ENCODE data around the gene OSGEP. TPM values are rescaled to one million over a fixed set of nuclear protein-coding genes. Genes with fewer than 3 reads are reported as not detected.
A peak's percentile ranks its signal among the peaks of the same experiment; 100 is the strongest.

Gene OSGEP
- total RNA-seq, 2 experiments from 2014 or later = 49.2 to 52.9 TPM

GRCh38 chr14:20428802-20429201 is 25.8 kb downstream of the OSGEP start:
- Histone ChIP-seq H3K36me3 (ENCODE audit: insufficient read depth, low read length) (no peaks in the 10 kb centered on the region), H3K4me3 (ENCODE audit: low read length) (no peak overlapping the region), H3K9me3 (ENCODE audit: control insufficient read depth in 1 of 2, insufficient read depth in 1 of 2, low read length in 2 of 2) (no peaks in the 10 kb centered on the region), H3K27me3 (ENCODE audit: control insufficient read depth in 1 of 2, insufficient read depth in 2 of 2, low read length in 2 of 2) (no peaks in the 10 kb centered on the region), H3K4me1 (ENCODE audit: insufficient read depth, low read length) (peaks cover 29% of the 10 kb centered on the region), H3K27ac (ENCODE audit: low read depth in 1 of 2, low read length in 2 of 2) (no peak overlapping the region)
- ChIA-PET CTCF (no interaction called here), POLR2A (interaction anchor here (1.3 kb wide), 1 partner anchor 13 kb away, joined by 3 read pairs; no protein-coding TSS in a partner anchor)
- Mint-ChIP-seq H3K27me3 (no peaks in the 10 kb centered on the region), H3K4me1 (ENCODE audit: low read depth) (peaks cover 34% of the 10 kb centered on the region), H3K9me3 (no peaks in the 10 kb centered on the region), H3K4me3 (no peak overlapping the region), H3K36me3 (ENCODE audit: low read depth) (no peaks in the 10 kb centered on the region), H3K27ac (peak overlapping the region; percentile 8)
- intact Hi-C loops (cut with DNase I, micrococcal nuclease) = no loop called here
- ATAC-seq (ENCODE audit: poor library complexity) = no peak
- no peak for DNase-seq
- no peak for TF ChIP-seq CTCF (IDR thresholded peaks at IDR 0.05)

GRCh38 chr14:20428010-20428365 is 26.6 kb downstream of the OSGEP start:
- no peaks in the 10 kb centered on the region for H3K36me3 Mint-ChIP-seq (ENCODE audit: low read depth)
- Histone ChIP-seq H3K27ac (ENCODE audit: low read depth in 1 of 2, low read length in 2 of 2) (no peak overlapping the region), H3K36me3 (ENCODE audit: insufficient read depth, low read length) (no peaks in the 10 kb centered on the region), H3K27me3 (ENCODE audit: control insufficient read depth in 1 of 2, insufficient read depth in 2 of 2, low read length in 2 of 2) (no peaks in the 10 kb centered on the region), H3K4me3 (ENCODE audit: low read length) (no peak overlapping the region), H3K4me1 (ENCODE audit: insufficient read depth, low read length) (peaks cover 29% of the 10 kb centered on the region), H3K9me3 (ENCODE audit: control insufficient read depth in 1 of 2, insufficient read depth in 1 of 2, low read length in 2 of 2) (no peaks in the 10 kb centered on the region)
- peak overlapping the region; percentile 29 for H3K27ac Mint-ChIP-seq
- TF ChIP-seq CTCF (IDR thresholded peaks at IDR 0.05) = no peak
- H3K27me3 Mint-ChIP-seq = no peaks in the 10 kb centered on the region
- CTCF ChIA-PET = no interaction called here
- DNase-seq = no peak
- no peaks in the 10 kb centered on the region for H3K9me3 Mint-ChIP-seq
- intact Hi-C loops (cut with DNase I, micrococcal nuclease) = no loop called here
- no peak for ATAC-seq (ENCODE audit: poor library complexity)
- H3K4me1 Mint-ChIP-seq (ENCODE audit: low read depth) = peaks cover 34% of the 10 kb centered on the region
- POLR2A ChIA-PET = interaction anchor here (1.9 kb wide), 1 partner anchor 33 kb away, joined by 5 read pairs; the partner anchor contains the start of gene PIP4P1
- no peak overlapping the region for H3K4me3 Mint-ChIP-seq

- H3K4me3 ChIP-seq (ENCODE audit: low read length) = no peak overlapping the region
- no peaks in the 10 kb centered on the region for H3K27me3 Mint-ChIP-seq
- no peaks in the 10 kb centered on the region for H3K36me3 ChIP-seq (ENCODE audit: insufficient read depth, low read length)
- intact Hi-C loops (cut with DNase I, micrococcal nuclease) = no loop called here
- peak overlapping the region; percentile 30 for H3K4me3 Mint-ChIP-seq
- POLR2A ChIA-PET = interaction anchor here (1.9 kb wide), 1 partner anchor 34 kb away, joined by 5 read pairs; the partner anchor contains the start of gene PIP4P1
- CTCF ChIA-PET = no interaction called here
- H3K9me3 Mint-ChIP-seq = no peaks in the 10 kb centered on the region
- TF ChIP-seq CTCF (IDR thresholded peaks at IDR 0.05) = no peak
- H3K36me3 Mint-ChIP-seq (ENCODE audit: low read depth) = no peaks in the 10 kb centered on the region
- H3K27ac Mint-ChIP-seq = peak overlapping the region; percentile 29
- no peak overlapping the region for H3K27ac ChIP-seq (ENCODE audit: low read depth in 1 of 2, low read length in 2 of 2)
- H3K4me1 Mint-ChIP-seq (ENCODE audit: low read depth) = peaks cover 34% of the 10 kb centered on the region
- no peaks in the 10 kb centered on the region for H3K27me3 ChIP-seq (ENCODE audit: control insufficient read depth in 1 of 2, insufficient read depth in 2 of 2, low read length in 2 of 2)
- ATAC-seq (ENCODE audit: poor library complexity) = no peak
- H3K4me1 ChIP-seq (ENCODE audit: insufficient read depth, low read length) = peaks cover 29% of the 10 kb centered on the region
- no peaks in the 10 kb centered on the region for H3K9me3 ChIP-seq (ENCODE audit: control insufficient read depth in 1 of 2, insufficient read depth in 1 of 2, low read length in 2 of 2)
- peak in 3 of 14 experiments; percentile 28 to 32 (median 31) for DNase-seq
Measured at GRCh38 chr14:20427231-20428009, 27.2 kb downstream of the OSGEP start.

Data from CD4-positive, alpha-beta T cell (primary cell).